Vagina (tissue), 2 donors: Measurements from ENCODE around the gene MRPS12. TPM values are rescaled to one million over a fixed set of nuclear protein-coding genes. Genes with fewer than 3 reads are reported as not detected.

Experiments used
- DNase-seq, 2 donors: peaks; one replicate each; pipeline ENCODE4 v3.0.0-alpha.2; 2017; ENCODE audit errors: extremely low spot score in 2 of 2
- H3K27ac ChIP-seq: fragments of 200-600 bp; sonication (generic); one replicate; pipeline ENCODE4 v1.5.1; 2019
- H3K27me3 ChIP-seq: fragments of 200-600 bp; sonication (generic); one replicate; pipeline ENCODE4 v1.5.1; 2019
- H3K36me3 ChIP-seq, 2 donors: fragments of 200-600 bp; sonication (generic); one replicate each; pipeline ENCODE4 v1.5.1; 2017 to 2019
- H3K4me1 ChIP-seq: fragments of 200-600 bp; sonication (generic); one replicate; pipeline ENCODE4 v1.5.1; 2019
- H3K4me3 ChIP-seq, 2 donors: fragments of 200-600 bp; sonication (generic); 1 replicate in 1 of 2; 2 replicates in 1 of 2; pipeline ENCODE4 v1.5.1; 2016 to 2019
- H3K9me3 ChIP-seq: fragments of 200-600 bp; sonication (generic); one replicate; pipeline ENCODE4 v1.5.1; 2019
- CTCF ChIP-seq, 3 experiments: fragments of 450-650 bp in 2 of 3; fragments of 200-600 bp in 1 of 3; sonication (generic) in 1 of 3; IDR thresholded peaks; one replicate each; pipeline ENCODE4 v1.5.1; 2017 to 2019; ENCODE audit warnings: antibody characterized with exemption in 3 of 3, mild to moderate bottlenecking in 2 of 3, moderate library complexity in 2 of 3
- POLR2A ChIP-seq, 2 donors: fragments of 450-650 bp; IDR thresholded peaks; one replicate each; pipeline ENCODE4 v1.6.1; 2017; ENCODE audit warnings: antibody characterized with exemption in 2 of 2, mild to moderate bottlenecking in 2 of 2, moderate library complexity in 2 of 2
- POLR2AphosphoS5 ChIP-seq, 2 donors: sonication (generic); formaldehyde crosslinking; IDR thresholded peaks; one replicate each; pipeline ENCODE4 v1.9.0; 2017; ENCODE audit warnings: antibody characterized with exemption in 2 of 2, mild to moderate bottlenecking in 2 of 2, low read depth in 1 of 2; ENCODE audit not compliant: insufficient read depth in 1 of 2
- intact Hi-C: fragments of 100-400 bp; cut with DNase I; formaldehyde crosslinking; loops from one replicate; pipeline ENCODE4 v1.15.1; 2023
- total RNA-seq: library from RNA; depleted of rRNA; stranded (reverse); fragments of >200 nt; gene quantifications from one replicate; pipeline ENCODE4 v1.2.3, GENCODE V29; 2016

MRPS12 gene
- total RNA-seq, 1 donor from 2014 or later, result 44.7 TPM

- Histone ChIP-seq H3K4me1 (peaks cover 29% of the 10 kb centered on the region), H3K27ac (no peak overlapping the region), H3K36me3 (no peaks in the 10 kb centered on the region), H3K27me3 (no peaks in the 10 kb centered on the region), H3K9me3 (no peaks in the 10 kb centered on the region), H3K4me3 (no peak overlapping the region)
- TF ChIP-seq CTCF (IDR thresholded peaks at IDR 0.05), result no peak
- TF ChIP-seq POLR2AphosphoS5 (IDR thresholded peaks at IDR 0.05; ENCODE audit: insufficient read depth in 1 of 2, low read depth in 1 of 2), result no peak
- TF ChIP-seq POLR2A (IDR thresholded peaks at IDR 0.05), result no peak
- intact Hi-C loops, result no loop called here
- no peak for DNase-seq
Measured at GRCh38 chr19:38970664-38971532, 40.2 kb downstream of the MRPS12 start.

GRCh38 chr19:38971672-38972071 lies 40.9 kb downstream of the MRPS12 start:
- H3K36me3 ChIP-seq, result no peaks in the 10 kb centered on the region
- intact Hi-C loops, result no loop called here
- no peaks in the 10 kb centered on the region for H3K9me3 ChIP-seq
- no peak for TF ChIP-seq POLR2A (IDR thresholded peaks at IDR 0.05)
- TF ChIP-seq POLR2AphosphoS5 (IDR thresholded peaks at IDR 0.05; ENCODE audit: insufficient read depth in 1 of 2, low read depth in 1 of 2), result no peak
- no peak for TF ChIP-seq CTCF (IDR thresholded peaks at IDR 0.05)
- no peak overlapping the region for H3K4me3 ChIP-seq
- DNase-seq, result no peak
- H3K27me3 ChIP-seq, result no peaks in the 10 kb centered on the region
- no peak overlapping the region for H3K27ac ChIP-seq
- H3K4me1 ChIP-seq, result peaks cover 36% of the 10 kb centered on the region

GRCh38 chr19:38974624-38975213 lies 44.0 kb downstream of the MRPS12 start:
- Histone ChIP-seq H3K27ac (peak overlapping the region; percentile 95), H3K9me3 (no peaks in the 10 kb centered on the region), H3K27me3 (no peaks in the 10 kb centered on the region), H3K36me3 (no peaks in the 10 kb centered on the region), H3K4me1 (peaks cover 36% of the 10 kb centered on the region), H3K4me3 (peak overlapping the region; percentile 52 to 64)
- intact Hi-C loops, result no loop called here
- DNase-seq, result no peak
- TF ChIP-seq POLR2AphosphoS5 (IDR thresholded peaks at IDR 0.05; ENCODE audit: insufficient read depth in 1 of 2, low read depth in 1 of 2) (no peak), CTCF (IDR thresholded peaks at IDR 0.05) (no peak), POLR2A (IDR thresholded peaks at IDR 0.05) (no peak)

GRCh38 chr19:38975214-38975860 lies 44.6 kb downstream of the MRPS12 start, which contains the start of gene FBXO17:
Gene FBXO17, minus strand, starts transcription at chr19:38975742. Its CDS starts 25,423 bp downstream, at chr19:38950319.
- no peaks in the 10 kb centered on the region for H3K27me3 ChIP-seq
- intact Hi-C loops, result no loop called here
- peaks cover 36% of the 10 kb centered on the region for H3K4me1 ChIP-seq
- TF ChIP-seq POLR2A (IDR thresholded peaks at IDR 0.05), result no peak
- peak in 1 of 3 experiments; percentile 21 for TF ChIP-seq CTCF (IDR thresholded peaks at IDR 0.05)
- peak in 1 of 2 donors; percentile 65 for TF ChIP-seq POLR2AphosphoS5 (IDR thresholded peaks at IDR 0.05; ENCODE audit: insufficient read depth in 1 of 2, low read depth in 1 of 2)
- H3K4me3 ChIP-seq, result peak within 1 kb of the TSS; percentile 52 to 64
- no peaks in the 10 kb centered on the region for H3K36me3 ChIP-seq
- no peak for DNase-seq
- H3K9me3 ChIP-seq, result no peaks in the 10 kb centered on the region
- peak within 1 kb of the TSS; percentile 95 for H3K27ac ChIP-seq
